GM19455 (cell line): ENCODE results near the gene COLGALT1.
"Not testable (repeated sequence)": the region's sequence is repeated elsewhere in the genome, so short reads cannot be mapped to it uniquely, and the experiment has no call there.

Source experiments
- ATAC-seq: cut with Tn5 transposase; IDR thresholded peaks from one replicate; pipeline ENCODE4 v1.9.1; 2021; ENCODE audit not compliant: unreplicated experiment

COLGALT1 gene

DNA sequence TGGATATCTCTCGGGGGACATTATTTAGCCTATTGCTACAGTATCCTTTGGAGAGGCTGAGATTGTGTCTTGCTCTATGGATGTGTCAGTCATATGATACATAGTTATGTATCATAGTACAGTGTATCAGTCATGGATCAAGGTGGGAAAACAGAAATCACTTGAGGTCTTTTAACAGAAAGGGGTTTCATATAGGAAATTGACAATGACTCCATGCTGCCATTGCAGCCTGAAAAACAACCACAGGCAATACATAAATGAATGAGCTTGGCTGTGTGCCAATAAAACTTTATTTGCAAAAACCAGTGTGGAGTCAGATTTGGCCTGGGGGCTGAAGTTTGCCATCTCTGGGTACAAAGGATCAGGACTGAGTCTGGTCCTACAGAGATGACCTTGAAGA is 35.4 kb downstream of the COLGALT1 start:
- no peak for ATAC-seq

DNA sequence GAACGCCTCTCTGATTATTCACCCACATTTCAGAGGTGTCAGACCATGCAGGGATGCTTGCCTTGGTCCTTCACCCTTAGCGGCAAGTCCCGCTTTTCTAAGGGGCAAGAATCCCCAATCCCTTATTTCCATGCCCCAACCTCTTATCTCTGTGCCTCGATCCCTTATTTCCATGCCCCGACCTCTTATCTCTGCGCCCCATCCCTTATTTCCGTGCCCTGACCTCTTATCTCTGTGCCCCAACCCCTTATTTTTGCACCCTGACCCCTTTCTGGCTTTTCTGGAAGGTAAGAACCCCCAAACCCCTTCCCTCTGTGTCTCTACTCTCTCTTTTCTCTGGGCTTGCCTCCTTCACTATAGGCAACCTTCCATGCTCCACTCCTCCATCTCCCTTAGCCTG is 38.8 kb downstream of the COLGALT1 start:
- not testable (repeated sequence) for ATAC-seq

DNA sequence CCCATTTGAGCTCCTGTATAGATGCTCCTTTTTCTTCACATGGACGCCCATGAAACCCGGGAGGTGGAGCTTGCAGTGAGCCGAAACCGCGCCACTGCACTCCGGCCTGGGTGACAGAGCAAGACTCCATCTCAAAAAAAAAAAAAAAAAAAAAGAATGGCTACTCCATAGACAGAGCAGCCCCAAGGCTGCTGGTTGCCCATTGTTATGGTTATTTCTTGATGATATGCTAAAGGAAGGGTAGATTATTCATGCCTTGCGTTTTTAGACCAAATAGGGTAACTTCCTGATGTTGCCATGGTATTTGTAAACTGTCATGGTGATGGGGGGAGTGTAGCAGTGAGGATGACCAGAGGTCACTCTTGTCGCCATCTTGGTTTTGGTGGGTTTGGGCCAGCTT is 42.6 kb downstream of the COLGALT1 start:
- ATAC-seq: not testable (repeated sequence)

DNA sequence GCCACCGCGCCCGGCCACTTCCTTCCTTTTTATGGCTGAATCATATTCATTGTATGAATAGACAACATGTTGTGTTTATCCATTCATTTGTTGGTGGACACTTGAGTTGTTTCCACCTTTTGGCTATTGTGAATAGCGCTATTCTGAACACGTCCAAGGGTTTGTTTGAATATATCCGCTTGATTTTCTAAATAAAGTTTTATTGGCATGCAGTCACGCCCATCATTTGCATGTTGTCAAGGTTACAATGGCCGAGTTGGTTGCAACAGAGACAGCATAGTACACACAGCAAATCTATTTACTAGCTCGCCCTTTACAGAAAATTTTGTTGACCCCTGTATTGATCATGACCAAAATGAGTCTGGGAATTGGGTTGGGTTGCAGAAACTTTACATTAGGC is 43.5 kb downstream of the COLGALT1 start:
- no peak for ATAC-seq

DNA sequence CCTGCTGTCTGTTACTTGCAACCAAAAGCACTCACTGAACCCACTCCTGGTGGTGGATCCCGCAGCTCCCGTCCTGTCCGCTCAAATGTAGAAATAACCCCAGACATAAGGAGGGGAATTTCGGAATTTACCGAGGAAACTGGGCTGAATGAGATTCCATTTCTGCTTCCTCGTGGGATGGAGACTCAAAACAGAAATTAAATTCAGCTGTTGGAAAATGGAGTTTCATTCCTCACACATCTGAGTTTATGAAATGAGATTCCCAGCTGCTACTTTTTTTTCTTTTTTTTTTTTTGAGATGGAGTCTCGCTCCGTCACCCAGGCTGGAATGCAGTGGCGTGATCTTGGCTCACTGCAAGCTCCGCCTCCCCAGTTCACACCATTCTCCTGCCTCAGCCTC is 44.3 kb downstream of the COLGALT1 start:
- no peak for ATAC-seq

DNA sequence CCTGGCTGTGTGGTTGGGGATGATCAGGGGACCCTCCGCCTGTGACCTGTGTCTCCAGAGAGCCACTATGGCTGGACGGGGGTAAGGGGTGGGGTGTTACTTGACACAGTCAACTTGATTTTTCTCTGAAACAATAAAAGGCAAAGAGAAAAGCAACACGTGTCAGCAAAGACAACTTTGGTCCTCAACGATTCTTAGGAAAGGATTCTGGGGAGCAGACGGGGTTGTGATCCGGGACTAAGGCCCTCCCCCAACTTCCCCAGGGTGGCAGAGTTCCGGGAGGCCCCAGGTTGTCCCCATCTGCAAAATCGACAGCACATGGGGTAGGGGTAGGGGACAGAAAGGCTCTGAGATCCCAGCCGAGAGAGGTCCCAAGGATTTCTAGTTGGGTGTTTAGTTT is 46.2 kb downstream of the COLGALT1 start:
- no peak for ATAC-seq

DNA sequence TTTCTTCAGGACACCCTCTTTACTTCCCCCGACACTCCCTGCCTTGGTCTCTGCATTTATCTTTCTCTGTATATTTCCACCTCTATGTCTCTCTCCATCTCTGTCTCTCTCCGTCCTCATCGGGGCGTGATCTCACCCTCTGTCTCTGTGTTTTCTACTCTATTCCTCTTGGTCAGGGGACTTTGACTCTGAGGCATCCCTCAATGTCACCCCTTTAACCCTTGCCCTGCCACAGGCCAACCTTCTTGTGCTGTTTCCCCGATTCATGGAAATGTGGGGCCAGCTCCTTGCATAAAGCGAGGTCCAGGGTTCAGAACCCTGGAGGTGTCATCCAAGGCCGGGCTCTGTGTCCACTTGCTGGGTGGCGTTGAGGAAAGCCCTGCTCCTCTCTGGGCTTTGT is 46.8 kb downstream of the COLGALT1 start:
- ATAC-seq: no peak

DNA sequence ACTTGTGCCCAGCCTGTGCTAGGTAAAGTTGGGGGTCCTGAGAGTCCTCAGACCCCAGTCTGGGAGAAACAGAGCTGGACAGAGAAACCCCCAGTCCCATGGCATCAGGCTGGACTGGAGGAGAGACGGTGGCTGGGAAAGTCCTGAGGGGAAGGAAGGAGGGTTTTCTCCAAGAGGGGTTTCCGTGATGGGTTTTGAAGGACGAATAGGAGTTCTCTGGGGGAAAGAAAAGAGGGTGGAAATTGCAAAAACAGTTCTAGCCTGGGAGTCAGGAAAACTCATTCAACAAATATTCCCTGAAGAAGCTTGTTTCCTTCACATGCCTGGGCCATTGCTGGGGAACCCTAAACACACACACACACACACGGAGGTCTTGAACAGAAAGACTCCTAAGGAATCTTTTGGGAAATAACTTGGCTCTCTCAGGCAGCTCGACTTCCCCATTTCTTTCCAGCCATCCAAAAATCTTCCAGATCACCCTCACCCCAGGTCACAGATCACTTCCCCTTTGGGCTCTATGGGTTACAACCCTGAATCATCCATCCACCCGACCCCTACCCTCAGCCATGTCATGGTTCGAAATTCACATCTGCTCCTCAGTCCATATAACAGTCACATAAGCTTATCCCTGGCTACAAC is 47.5 kb downstream of the COLGALT1 start:
- no peak for ATAC-seq

DNA sequence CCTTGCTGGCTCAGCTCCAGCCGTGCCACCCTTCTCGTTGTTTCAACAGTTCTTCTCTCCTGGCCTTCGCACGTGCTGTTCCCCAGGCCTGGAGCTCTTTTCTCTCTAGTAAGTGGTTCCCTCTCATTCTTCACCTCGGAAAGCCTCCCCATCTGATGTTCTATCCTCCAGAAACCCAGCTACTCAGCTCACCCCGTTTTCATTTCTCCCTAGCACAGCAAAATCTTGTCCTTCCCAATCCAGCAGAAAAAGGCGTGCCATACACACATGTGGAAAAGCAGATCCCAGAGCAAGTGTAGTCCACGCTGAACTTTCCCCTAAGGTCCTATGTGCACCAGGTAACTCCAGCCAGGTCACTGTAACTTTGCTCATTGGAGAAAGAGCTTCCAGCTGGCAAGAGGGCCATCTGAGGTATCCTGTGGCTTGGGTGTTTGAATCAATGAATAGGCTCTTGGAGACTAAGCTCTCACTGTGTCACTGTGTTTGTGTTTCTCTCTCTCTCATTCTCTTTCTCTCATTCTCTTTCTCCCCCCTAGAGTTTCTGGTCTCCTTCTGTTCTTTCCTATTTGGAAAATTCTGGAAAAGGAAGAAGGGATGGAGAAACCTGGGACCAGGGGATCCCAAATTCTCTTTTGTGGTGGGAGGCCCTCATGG is 49.0 kb downstream of the COLGALT1 start:
- ATAC-seq: no peak

DNA sequence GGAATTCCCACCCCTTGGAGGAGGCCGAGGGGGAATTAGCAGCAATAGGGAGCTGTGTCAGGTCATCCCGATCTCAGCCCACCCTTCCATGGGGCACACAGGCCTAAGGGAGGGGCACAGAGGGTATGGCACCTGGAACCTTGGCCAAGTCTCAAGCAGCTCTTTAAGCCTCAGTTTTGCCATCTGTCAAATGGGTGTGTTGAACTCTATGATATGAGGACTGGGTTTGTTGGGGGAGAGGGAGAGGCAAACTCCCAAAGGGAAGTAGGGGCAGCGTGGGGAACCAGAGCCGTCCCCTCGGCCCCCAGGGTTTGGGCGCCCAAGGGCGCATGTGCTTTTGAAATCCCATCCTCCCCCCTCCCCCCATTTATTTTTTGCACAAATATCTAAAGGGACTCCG is 49.7 kb downstream of the COLGALT1 start:
- no peak for ATAC-seq

DNA sequence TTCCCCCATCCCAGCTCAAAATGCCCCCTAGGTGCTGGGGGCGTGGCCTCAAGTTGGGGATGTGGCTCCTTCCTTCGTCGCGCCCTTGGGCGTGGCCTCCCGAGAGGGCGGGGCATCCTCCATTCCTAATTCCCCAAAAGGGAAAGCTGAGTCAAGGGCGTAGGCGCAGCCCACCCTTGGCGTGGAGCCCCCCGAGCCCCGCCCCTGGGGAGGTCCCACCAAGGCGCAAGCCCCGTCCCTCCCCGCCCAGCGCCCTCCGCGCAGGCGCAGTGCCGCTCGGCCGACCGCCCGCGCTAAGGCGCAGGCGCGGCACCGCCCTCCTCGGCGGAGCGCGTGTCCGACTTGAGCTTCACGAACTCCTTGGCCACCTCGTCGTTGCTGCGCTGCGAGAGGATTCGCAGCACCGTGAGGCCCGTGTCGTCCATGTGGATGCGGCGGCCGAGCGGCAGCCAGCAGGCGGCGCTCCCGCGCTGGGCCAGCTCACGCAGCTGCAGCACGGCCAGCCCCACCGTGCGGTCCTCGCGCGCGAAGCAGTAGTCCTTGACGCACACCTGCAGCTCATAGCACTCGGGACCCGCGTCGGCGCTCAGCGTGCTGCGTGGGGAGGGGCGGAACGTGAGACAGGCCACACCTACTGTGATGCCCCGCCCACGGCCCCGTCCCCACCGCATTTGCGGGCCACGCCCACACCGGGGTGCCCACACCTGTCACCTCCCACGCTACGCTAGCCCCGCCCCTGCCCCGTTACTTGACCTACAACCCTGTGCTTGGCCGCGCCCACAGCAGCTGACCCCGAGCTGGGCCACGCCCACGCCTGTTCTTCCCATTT is 50.5 kb downstream of the COLGALT1 start:
- ATAC-seq: peak; percentile 66

DNA sequence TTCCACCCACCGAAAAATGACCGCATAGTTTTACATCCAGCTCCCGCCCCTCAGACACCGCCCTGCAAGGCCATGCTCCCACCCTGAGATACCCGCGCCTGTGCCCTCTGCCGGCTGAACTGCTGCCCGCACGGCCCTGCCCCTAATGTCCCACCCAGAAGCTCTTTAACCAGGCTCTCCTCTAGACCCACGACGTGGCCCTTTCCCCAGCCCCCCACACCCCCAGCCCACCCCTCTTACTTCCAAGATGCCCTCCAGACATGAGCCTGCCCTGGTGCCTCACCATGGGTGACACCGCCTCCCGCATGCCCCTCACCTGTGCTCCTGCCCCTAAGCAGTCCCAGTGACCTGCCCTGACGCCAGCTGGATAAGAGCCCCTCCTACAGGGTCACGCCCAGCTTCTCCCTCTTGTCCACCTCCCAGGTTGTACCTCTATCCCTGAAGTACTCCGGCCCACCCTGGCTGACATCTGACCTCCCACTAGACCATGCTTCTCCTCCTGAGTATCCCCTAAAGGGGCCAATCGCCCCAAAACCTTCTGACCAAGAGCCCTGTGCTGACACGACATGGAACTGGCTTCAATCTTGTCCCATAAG is 51.2 kb downstream of the COLGALT1 start:
- no peak for ATAC-seq

DNA sequence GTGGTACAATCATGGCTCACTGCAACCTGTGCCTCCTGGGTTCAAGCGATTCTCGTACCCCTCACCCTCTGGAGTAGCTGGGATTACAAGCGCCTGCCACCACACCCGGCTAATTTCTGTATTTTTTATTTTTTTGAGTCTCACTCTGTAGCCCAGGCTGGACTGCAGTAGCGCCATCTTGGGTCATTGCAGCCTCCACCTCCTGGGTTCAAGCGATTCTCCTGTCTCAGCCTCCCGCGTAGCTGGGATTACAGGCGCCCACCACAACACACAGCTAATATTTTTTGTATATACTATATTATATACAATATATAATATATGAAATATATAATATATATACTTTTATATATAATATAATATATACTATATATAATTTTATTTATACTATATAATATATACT is 52.5 kb downstream of the COLGALT1 start:
- ATAC-seq: no peak

DNA sequence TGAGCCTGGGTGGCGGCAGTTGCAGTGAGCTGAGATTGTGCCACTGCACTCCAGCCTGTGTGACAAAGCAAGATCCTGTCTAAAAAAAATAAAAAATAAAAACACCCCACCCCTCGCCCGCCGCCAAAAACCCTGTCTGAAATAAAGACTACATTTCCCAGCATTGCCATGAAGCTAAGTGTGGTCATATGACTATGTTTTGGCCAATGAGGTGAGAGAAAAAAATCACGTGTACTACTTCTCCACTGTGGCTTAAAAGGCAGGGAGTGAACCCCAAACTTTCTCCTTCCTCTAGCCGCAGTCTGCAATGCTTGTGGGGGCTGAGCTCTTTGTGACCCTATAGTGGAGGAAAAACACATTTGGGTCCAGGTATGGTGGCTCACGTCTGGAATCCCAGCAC is 54.9 kb downstream of the COLGALT1 start:
- no peak for ATAC-seq

DNA sequence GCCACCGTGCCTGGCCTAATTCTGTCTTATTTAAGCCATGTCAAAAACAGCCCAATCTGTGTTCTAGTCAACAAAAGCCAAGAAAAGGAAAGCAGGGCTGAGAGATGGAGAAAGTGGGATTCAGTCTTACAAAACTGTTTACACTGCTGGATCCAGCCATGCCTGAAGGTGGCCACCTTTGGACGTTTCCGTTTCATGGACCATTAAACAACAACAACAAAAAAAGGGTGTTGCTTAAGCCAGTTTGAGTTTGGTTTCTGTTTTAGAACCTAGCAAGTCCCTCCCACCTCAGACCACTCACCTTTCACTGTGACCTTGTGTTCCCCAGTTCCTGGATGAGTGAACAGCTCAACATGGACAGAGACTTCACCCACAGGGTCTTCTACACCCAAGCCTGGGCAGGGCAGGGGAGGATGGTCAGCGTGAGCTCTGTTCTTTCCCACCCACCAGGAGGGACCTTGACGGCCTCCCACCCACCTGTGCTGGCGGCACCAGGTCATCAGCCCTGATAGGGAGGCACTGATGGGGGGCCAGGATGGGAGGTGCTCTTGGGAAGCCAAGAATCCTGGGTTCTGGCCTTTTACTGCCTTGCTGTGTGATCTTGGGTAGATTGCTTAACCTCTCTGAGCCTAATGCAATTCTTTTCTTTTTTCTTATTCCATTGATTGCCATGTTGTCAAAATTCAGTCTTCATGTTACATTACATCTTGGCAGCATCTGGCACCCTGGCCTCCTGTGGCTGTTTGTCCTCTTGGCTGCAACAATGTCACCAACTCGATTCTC is 56.2 kb downstream of the COLGALT1 start:
- ATAC-seq: no peak

DNA sequence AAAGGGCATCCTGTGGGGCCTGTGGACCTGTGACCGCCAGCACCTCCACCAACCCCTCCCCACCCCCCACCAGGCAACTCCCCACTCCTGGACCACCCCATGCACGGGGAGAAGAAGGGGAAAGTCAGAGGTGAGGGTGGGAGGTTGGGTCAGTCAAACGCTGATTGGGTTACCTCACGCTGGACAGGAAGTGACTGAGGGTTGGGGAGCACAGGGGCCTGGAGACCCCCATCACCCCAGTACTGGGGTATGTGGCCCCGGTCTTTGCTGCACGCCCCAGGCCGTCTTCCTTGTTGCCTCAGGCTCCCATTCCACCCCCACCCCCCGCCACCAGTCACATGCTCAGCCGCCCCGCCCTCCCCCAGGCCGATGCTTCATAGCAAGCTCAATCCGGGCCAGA is 59.0 kb downstream of the COLGALT1 start:
- no peak for ATAC-seq

DNA sequence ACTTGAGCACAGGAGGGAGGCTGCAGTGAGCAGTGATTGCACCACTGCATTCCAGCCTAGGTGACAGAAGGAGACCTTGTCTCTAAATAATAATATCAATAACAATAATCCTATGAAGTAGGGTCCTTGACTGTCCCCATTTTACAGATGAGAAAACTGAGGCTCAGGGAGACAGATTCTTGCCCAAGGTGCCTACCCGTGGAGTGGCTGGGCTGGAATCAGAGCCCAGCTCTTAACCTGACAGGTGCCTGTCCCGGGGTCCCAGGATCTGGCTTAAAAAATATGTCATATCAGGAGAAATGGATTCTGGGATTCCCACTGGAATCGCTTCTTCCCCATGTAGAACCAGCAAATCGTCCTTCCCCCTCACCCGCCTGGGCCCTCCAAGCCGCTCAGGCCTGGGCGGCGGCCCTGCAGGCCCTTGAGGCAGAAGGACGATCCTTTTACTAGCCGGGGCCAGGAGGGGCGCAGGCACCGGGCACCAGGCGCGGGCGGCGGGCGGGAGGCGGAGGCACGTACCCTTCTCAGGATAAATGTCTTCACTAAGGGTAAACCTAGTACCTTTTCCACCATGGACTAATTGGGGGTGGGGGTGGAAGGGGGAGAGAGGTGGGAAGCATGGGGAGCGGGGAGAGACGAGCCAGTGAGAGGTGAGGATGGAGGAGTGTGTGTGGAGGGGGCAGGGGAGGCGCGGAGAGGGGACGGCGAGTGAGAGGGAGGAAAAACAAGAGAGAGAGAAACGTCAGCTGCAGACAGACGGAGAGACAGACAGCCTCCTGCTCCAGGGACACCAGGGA is 60.6 kb downstream of the COLGALT1 start:
- no peak for ATAC-seq

DNA sequence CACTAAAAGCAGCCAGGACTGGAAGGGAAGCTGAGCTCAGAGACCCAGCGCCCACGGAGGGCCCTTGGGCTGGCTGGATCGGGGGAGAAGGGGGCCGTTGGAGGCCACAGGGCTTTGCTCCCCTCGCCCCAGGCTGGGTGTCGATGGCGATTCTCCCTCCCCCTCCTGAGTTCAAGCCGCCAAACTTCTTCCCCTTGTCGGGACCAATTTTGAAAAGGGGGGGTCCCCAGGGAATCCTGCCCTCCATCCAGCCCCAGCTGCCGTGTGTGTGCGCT is 61.2 kb downstream of the COLGALT1 start:
- ATAC-seq: no peak

DNA sequence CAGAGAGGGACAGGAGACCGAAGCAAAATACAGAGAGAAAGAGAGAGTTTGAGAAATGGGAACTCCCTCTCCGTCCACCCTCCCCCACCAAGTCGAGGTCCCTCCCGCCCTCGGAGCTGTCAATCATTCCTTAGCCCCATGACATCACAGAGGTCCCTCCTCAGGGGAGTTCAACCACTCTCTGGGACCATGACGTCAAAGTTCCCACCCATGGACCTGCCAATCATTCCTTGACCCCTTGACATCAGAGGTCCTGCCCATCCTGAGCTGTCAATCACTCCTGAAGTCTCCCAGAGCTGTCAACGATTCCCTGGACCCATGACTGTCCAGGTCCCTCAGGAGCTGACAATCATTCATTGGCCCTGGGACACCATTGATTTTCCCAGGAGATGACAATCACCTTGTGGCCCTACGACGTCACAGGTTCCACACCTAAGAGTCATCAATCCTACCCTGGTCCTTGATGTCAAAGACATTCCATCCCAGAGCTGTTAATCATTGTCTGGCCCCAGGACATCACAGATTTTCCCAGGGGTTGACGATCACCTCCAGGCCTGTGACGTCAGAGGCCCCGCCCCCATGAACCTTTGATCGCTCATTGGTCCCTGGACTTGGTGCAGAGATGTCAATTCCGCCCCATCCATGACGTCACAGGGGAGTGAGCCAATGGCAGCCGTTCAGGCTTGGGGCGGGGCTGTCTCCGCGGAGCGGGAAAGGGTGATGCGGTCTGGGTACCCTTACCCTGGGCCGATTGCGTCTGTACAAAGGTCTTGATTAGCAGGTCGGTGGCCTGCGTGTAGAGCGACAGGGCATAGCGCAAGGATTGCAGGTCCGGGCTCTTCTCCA is 61.7 kb downstream of the COLGALT1 start:
- no peak for ATAC-seq

DNA sequence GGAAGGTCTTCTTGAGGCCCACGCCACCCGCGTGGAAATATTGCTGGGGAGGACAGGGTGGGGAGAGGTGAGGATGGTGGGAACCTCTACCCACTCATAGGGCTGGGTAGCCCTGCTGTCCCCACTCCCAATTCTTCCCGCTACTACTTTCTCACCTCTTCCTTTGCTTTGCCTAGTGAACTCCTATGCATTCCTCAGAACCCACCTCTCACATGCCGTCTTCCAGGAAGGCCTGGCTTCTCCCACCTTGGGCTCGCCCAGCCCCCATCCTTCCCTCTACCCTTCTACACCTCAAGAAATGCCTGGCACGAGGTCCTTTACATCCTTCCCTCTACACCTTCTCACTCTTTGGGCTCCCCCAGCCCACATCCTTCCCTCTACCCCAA is 62.4 kb downstream of the COLGALT1 start:
- no peak for ATAC-seq
